Ovary (tissue), 9 donors: Measurements from ENCODE around the gene EXOSC5. TPM values are rescaled to one million over a fixed set of nuclear protein-coding genes. Genes with fewer than 3 reads are reported as not detected.

Experiments used
- DNase-seq, 5 donors: peaks; one replicate each; pipeline ENCODE4 v3.0.0-alpha.2; 2019 to 2020
- H3K27ac ChIP-seq, 2 donors: fragments of 200-600 bp; one replicate each; pipeline versions ENCODE4 v1.5.1 to v1.8.0; 2019 to 2022
- H3K27me3 ChIP-seq: fragments of 200-600 bp; one replicate; pipeline ENCODE4 v1.8.0; 2022
- H3K36me3 ChIP-seq: fragments of 200-600 bp; sonication (generic); one replicate; pipeline ENCODE4 v1.5.1; 2019
- H3K4me1 ChIP-seq: one replicate; pipeline ENCODE4 v1.8.1; 2013; ENCODE audit warnings: mild to moderate bottlenecking, moderate library complexity; ENCODE audit not compliant: insufficient read depth
- H3K4me3 ChIP-seq: fragments of 200-600 bp; sonication (generic); one replicate; pipeline ENCODE4 v1.5.1; 2017
- H3K9me3 ChIP-seq, 2 donors: fragments of 200-600 bp in 1 of 2; sonication (generic) in 1 of 2; one replicate each; pipeline versions ENCODE4 v1.5.1 to v1.8.1; 2013 to 2019; ENCODE audit warnings: mild to moderate bottlenecking in 1 of 2, moderate library complexity in 1 of 2
- CTCF ChIP-seq, 3 donors: fragments of 450-650 bp in 2 of 3; fragments of 200-600 bp in 1 of 3; IDR thresholded peaks; one replicate each; pipeline versions ENCODE4 v1.5.1 to v1.8.0; 2016 to 2022; ENCODE audit warnings: antibody characterized with exemption in 3 of 3, mild to moderate bottlenecking in 1 of 3
- EP300 ChIP-seq: sonication (generic); formaldehyde crosslinking; IDR thresholded peaks from one replicate; pipeline ENCODE4 v1.6.1; 2017; ENCODE audit warnings: antibody characterized with exemption
- POLR2A ChIP-seq: fragments of 450-650 bp; IDR thresholded peaks from one replicate; pipeline ENCODE4 v1.6.1; 2017; ENCODE audit warnings: antibody characterized with exemption, mild to moderate bottlenecking, moderate library complexity
- WGBS, 3 donors: extraction: QIAGEN DNeasy Blood & Tissue Kit in 1 of 3; methylation state at CpG; one replicate each; pipeline versions ENCODE4 v1.1.5 to v1.1.7; 2013 to 2017; 5-methylcytosine and 5-hydroxymethylcytosine counted together
- intact Hi-C, 4 donors: fragments of 100-400 bp; cut with DNase I; formaldehyde crosslinking; loops; one replicate each; pipeline versions ENCODE4 v1.11.0 to v1.15.1; 2022 to 2023
- polyA plus RNA-seq, 2 donors: library from polyadenylated mRNA; stranded (reverse); fragments of 200-250 nt in 1 of 2; fragments of 350-450 nt in 1 of 2; fragmentation: Illumina TruSeq in 1 of 2; extraction: RNeasy Lipid Tissue Mini Kit (QIAGEN cat#74804) in 1 of 2; gene quantifications; one replicate each; pipeline ENCODE4 v1.2.3, GENCODE V29; 2013 to 2014
- total RNA-seq, 7 donors: library from RNA; depleted of rRNA in 2 of 7; stranded (reverse); fragments of >200 nt in 2 of 7; fragmentation: NEBNext Ultra II Directional in 3 of 7; extraction: Animal tissue kit (Norgen Biotek cat#: 25700) in 3 of 7; gene quantifications; one replicate each; pipeline versions ENCODE4 v1.1.0 to v1.2.4, GENCODE V29; 2016 to 2023
- donor health status: DM: no; HTN: no; CAD: no; lungs with moderate emphysema.
- donor health status: DM: no; HTN: no; CAD: no.
- donor health status: Bipolar disorder and iron deficiency.
- donor health status: DM: yes; HTN: yes; CAD: no.
- donor health status: DM: no; HTN: no; CAD: no.
- donor health status: DM: yes; HTN: yes; CAD: no.

EXOSC5 gene
- total and polyA plus RNA-seq, 9 donors = 1.5 to 25.0 (median 13.8) TPM

GRCh38 chr19:41427647-41428480 is 30.7 kb upstream of the EXOSC5 start:
- no peaks in the 10 kb centered on the region for H3K36me3 ChIP-seq
- intact Hi-C loops = no loop called here
- DNase-seq = peak in 4 of 5 donors; percentile 42 to 63 (median 56)

GRCh38 chr19:41426952-41427646 is 29.9 kb upstream of the EXOSC5 start, which contains the start of gene B3GNT8:
Gene B3GNT8, minus strand, starts transcription at chr19:41427374. Its CDS starts 596 bp downstream, at chr19:41426778.
- peak; percentile 76 to 86 (median 83) for DNase-seq
- WGBS, 3 donors = 15 to 22% (median 18%) methylated on average over 17 to 19 of the region's 19 CpGs
- Histone ChIP-seq H3K36me3 (no peaks in the 10 kb centered on the region), H3K4me3 (peak within 1 kb of the TSS; percentile 54), H3K27me3 (no peaks in the 10 kb centered on the region), H3K27ac (peak within 1 kb of the TSS; percentile 22 to 68), H3K4me1 (peaks cover 6% of the 10 kb centered on the region), H3K9me3 (no peaks in the 10 kb centered on the region)
- intact Hi-C loops = no loop called here
- no peak for TF ChIP-seq POLR2A

More at GRCh38 chr19:41427647-41428480, 30.7 kb upstream of the EXOSC5 start:
- Histone ChIP-seq H3K4me1 (peaks cover 6% of the 10 kb centered on the region), H3K4me3 (peak overlapping the region; percentile 54), H3K27ac (peak overlapping the region; percentile 22 to 68), H3K27me3 (no peaks in the 10 kb centered on the region), H3K9me3 (no peaks in the 10 kb centered on the region)
- TF ChIP-seq CTCF (IDR thresholded peaks at IDR 0.05) (no peak), POLR2A (no peak), EP300 (no peak)
- 14 to 21% (median 16%) methylated on average over 23 of the region's 23 CpGs for WGBS, 3 donors

- Histone ChIP-seq H3K27me3 (no peaks in the 10 kb centered on the region), H3K36me3 (no peaks in the 10 kb centered on the region), H3K9me3 (no peaks in the 10 kb centered on the region), H3K27ac (peak overlapping the region; percentile 22 to 68), H3K4me1 (peaks cover 6% of the 10 kb centered on the region), H3K4me3 (peak overlapping the region; percentile 54)
- intact Hi-C loops = no loop called here
- 82 to 90% (median 83%) methylated on average over 36 of the region's 36 CpGs for WGBS, 3 donors
- TF ChIP-seq POLR2A (no peak), CTCF (IDR thresholded peaks at IDR 0.05) (no peak), EP300 (no peak)
- peak in 4 of 5 donors; percentile 36 to 58 (median 50) for DNase-seq
Measured at GRCh38 chr19:41426116-41426841, 29.1 kb upstream of the EXOSC5 start.

GRCh38 chr19:41425174-41426115 is 28.3 kb upstream of the EXOSC5 start:
- no peak overlapping the region for H3K4me3 ChIP-seq
- 92 to 95% (median 92%) methylated on average over 27 to 28 of the region's 28 CpGs for WGBS, 3 donors
- no peaks in the 10 kb centered on the region for H3K36me3 ChIP-seq
- H3K27me3 ChIP-seq = no peaks in the 10 kb centered on the region
- TF ChIP-seq EP300 = no peak
- no peak for TF ChIP-seq POLR2A
- no peak for TF ChIP-seq CTCF (IDR thresholded peaks at IDR 0.05)
- intact Hi-C loops = no loop called here
- H3K9me3 ChIP-seq = no peaks in the 10 kb centered on the region
- H3K27ac ChIP-seq = no peak overlapping the region
- H3K4me1 ChIP-seq = peaks cover 6% of the 10 kb centered on the region
- DNase-seq = no peak
